Adrenal gland (tissue), 5 donors: ENCODE results near the gene RRH.

ENCODE experiments used
- CTCF ChIP-seq, 6 experiments: fragments of 450-650 bp in 4 of 6; fragments of 200-600 bp in 2 of 6; sonication (generic) in 1 of 6; IDR thresholded peaks; 1 replicate in 5 of 6; 2 replicates in 1 of 6; pipeline versions ENCODE4 v1.5.1 to v1.8.0; 2016 to 2021; ENCODE audit warnings: antibody characterized with exemption in 6 of 6, mild to moderate bottlenecking in 2 of 6, moderate library complexity in 1 of 6
- POLR2A ChIP-seq, 2 donors: fragments of 450-650 bp; IDR thresholded peaks; one replicate each; pipeline ENCODE4 v1.6.1; 2017; ENCODE audit warnings: antibody characterized with exemption in 2 of 2, mild to moderate bottlenecking in 2 of 2, moderate library complexity in 1 of 2
- donor health status: DM: no; HTN: no; CAD: no.

DNA sequence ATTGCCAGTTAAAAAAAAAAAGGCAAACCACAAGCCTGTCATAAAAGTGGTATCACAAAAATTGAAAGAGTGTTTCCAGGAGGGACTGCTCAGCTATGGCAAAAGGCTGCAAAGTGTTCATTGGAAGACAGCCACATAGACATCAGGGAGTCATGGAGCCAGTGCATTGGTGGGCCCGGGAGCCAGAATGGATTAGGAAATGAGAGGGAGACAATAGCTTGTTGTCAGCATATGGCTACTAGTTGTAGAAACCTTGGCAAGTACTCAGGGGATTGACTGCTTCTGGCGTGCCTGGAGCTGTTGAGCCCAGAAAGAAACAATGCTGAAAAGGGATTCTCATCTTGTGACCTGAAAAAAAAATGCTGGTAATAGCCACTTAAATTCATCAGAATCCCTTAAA lies 7.2 kb upstream of the RRH start:
- no peak for TF ChIP-seq POLR2A (IDR thresholded peaks at IDR 0.05)
- no peak for TF ChIP-seq CTCF (IDR thresholded peaks at IDR 0.05)
